ENCODE results near the gene POLR1G.

The POLR1G gene, protein sequence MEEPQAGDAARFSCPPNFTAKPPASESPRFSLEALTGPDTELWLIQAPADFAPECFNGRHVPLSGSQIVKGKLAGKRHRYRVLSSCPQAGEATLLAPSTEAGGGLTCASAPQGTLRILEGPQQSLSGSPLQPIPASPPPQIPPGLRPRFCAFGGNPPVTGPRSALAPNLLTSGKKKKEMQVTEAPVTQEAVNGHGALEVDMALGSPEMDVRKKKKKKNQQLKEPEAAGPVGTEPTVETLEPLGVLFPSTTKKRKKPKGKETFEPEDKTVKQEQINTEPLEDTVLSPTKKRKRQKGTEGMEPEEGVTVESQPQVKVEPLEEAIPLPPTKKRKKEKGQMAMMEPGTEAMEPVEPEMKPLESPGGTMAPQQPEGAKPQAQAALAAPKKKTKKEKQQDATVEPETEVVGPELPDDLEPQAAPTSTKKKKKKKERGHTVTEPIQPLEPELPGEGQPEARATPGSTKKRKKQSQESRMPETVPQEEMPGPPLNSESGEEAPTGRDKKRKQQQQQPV

DNA sequence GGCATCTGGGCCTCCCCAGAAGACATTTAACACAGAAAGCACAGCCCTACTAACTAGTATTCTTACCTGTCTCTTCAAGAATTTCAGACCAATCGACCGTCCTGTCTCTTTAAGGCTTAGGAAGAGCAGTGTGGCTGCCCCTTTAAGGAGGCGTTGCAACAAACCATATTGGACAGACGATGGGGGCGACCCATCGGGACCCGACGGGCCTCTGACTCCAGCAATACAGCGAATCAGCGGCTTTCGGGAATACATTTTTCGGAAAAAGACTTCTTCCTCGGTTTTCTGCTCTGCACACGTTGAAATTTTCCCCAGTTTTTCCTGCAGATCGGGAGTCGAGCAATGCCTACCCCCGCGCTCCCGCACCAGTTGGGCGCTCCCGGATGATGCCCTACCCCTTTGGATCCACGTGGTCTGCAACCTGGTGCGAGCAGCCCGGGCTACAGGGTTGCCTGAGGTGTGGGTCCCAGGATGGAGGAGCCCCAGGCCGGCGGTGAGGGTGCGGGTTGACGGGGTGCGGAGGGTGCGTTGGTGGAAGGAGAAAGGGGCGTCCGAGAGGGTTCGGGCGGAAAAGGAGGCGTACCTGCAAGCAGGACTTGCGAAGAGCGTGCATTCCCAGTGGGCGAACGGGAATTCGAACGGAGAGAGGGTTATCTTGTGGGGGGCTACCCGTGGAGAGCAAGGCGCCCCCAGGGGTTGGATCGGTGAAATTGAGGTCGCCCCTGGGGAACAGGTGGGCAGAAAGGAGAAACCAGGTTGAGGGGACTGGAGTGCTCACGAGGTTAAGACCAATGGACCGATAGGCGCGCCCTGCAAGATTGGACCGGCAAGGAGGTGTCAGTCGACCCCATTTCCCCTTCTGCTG is at the start of gene POLR1G:
Gene POLR1G (plus strand): TSS at position 419 of the 865 bp plus-strand sequence. CDS start 53 bp downstream, at position 472.
- TF ChIP-seq, protein P1, sequence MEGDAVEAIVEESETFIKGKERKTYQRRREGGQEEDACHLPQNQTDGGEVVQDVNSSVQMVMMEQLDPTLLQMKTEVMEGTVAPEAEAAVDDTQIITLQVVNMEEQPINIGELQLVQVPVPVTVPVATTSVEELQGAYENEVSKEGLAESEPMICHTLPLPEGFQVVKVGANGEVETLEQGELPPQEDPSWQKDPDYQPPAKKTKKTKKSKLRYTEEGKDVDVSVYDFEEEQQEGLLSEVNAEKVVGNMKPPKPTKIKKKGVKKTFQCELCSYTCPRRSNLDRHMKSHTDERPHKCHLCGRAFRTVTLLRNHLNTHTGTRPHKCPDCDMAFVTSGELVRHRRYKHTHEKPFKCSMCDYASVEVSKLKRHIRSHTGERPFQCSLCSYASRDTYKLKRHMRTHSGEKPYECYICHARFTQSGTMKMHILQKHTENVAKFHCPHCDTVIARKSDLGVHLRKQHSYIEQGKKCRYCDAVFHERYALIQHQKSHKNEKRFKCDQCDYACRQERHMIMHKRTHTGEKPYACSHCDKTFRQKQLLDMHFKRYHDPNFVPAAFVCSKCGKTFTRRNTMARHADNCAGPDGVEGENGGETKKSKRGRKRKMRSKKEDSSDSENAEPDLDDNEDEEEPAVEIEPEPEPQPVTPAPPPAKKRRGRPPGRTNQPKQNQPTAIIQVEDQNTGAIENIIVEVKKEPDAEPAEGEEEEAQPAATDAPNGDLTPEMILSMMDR (conservative IDR thresholded peaks at IDR 0.05; ENCODE audit: control insufficient read depth, insufficient read depth, low read depth, low read length), result no peak
- H3K4me3 ChIP-seq (ENCODE audit: control insufficient read depth, low read depth, low read length), result peak within 1 kb of the TSS; percentile 94
- peak; percentile 78 for DNase-seq (ENCODE audit: low read depth)

DNA sequence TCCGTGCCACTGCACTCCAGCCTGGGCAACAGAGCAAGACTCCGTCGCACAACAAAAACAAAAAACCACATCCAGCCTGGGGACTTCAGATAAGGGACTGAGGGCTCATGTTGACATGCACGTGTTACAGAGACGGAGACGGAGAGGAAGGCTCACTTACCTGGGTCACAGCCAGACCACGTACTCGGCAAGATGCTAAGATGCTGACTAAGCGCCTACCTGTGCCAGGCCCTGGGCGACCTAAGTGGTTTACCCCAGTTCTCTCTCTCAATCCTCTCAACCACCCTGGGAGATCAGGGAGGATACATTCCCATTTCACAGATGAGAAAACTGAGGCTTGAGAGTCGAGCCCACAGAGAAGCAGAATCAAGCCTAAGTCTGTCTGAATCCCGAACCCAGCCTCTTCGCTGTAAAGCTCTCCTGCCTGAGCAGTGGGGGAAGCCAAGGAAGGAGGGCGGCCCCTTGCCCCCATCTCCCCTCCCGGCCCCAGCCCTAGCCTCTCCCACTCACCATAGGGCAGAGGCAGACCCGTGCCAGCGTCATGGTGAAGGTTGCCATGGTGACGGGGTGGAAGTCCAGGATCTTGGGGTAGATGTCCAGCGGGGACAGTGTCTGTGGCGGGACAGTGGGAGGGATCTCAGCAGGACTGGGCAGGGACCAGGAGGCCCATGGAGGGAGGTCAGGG is 49.5 kb upstream of the POLR1G start:
- no peak for DNase-seq (ENCODE audit: low read depth)
- TF ChIP-seq, protein P1 (conservative IDR thresholded peaks at IDR 0.05; ENCODE audit: control insufficient read depth, insufficient read depth, low read depth, low read length), result no peak
- H3K4me3 ChIP-seq (ENCODE audit: control insufficient read depth, low read depth, low read length), result no peak overlapping the region

GRCh38 chr19:45357445-45357783 is 49.0 kb upstream of the POLR1G start:
- no peak for DNase-seq (ENCODE audit: low read depth)
- H3K4me3 ChIP-seq (ENCODE audit: control insufficient read depth, low read depth, low read length), result no peak overlapping the region
- TF ChIP-seq, protein P1 (conservative IDR thresholded peaks at IDR 0.05; ENCODE audit: control insufficient read depth, insufficient read depth, low read depth, low read length), result no peak

GRCh38 chr19:45358213-45358792 is 48.1 kb upstream of the POLR1G start:
- no peak overlapping the region for H3K4me3 ChIP-seq (ENCODE audit: control insufficient read depth, low read depth, low read length)
- TF ChIP-seq, protein P1 (conservative IDR thresholded peaks at IDR 0.05; ENCODE audit: control insufficient read depth, insufficient read depth, low read depth, low read length), result no peak
- DNase-seq (ENCODE audit: low read depth), result no peak

- TF ChIP-seq, protein P1 (conservative IDR thresholded peaks at IDR 0.05; ENCODE audit: control insufficient read depth, insufficient read depth, low read depth, low read length), result no peak
- H3K4me3 ChIP-seq (ENCODE audit: control insufficient read depth, low read depth, low read length), result no peak overlapping the region
- no peak for DNase-seq (ENCODE audit: low read depth)
These were observed 44.8 kb upstream of the POLR1G start for GRCh38 chr19:45361608-45362007.

- DNase-seq (ENCODE audit: low read depth), result no peak
- TF ChIP-seq, protein P1 (conservative IDR thresholded peaks at IDR 0.05; ENCODE audit: control insufficient read depth, insufficient read depth, low read depth, low read length), result no peak
- H3K4me3 ChIP-seq (ENCODE audit: control insufficient read depth, low read depth, low read length), result no peak overlapping the region
These were observed 44.2 kb upstream of the POLR1G start for GRCh38 chr19:45362291-45362690.

Measured in fibroblast of mammary gland (primary cell).